ENCODE measurements around the gene AUH. TPM values are rescaled to one million over a fixed set of nuclear protein-coding genes. Genes with fewer than 3 reads are reported as not detected.
A peak's percentile ranks its signal among the peaks of the same experiment; 100 is the strongest.

The AUH gene
- total RNA-seq, 1 experiment from 2014 or later, result 16.6 TPM

GRCh38 chr9:91247278-91247677, 114.4 kb downstream of the AUH start:
- no peak for DNase-seq (ENCODE audit: low read depth)

- DNase-seq (ENCODE audit: low read depth), result no peak
Measured at GRCh38 chr9:91246846-91247245, 114.9 kb downstream of the AUH start.

- peak; percentile 43 for DNase-seq (ENCODE audit: low read depth)
Measured at GRCh38 chr9:91245431-91246313, 116.0 kb downstream of the AUH start.

- no peak for DNase-seq (ENCODE audit: low read depth)
Measured at GRCh38 chr9:91243029-91243428, 118.7 kb downstream of the AUH start.

GRCh38 chr9:91241909-91242308, 119.8 kb downstream of the AUH start:
- no peak for DNase-seq (ENCODE audit: low read depth)

- no peak for DNase-seq (ENCODE audit: low read depth)
Measured at GRCh38 chr9:91240596-91241165, 121.0 kb downstream of the AUH start.

GRCh38 chr9:91239367-91240111, 122.2 kb downstream of the AUH start:
- no peak for DNase-seq (ENCODE audit: low read depth)

GRCh38 chr9:91234523-91234922, 127.2 kb downstream of the AUH start:
- DNase-seq (ENCODE audit: low read depth), result no peak

GRCh38 chr9:91231619-91232018, 130.1 kb downstream of the AUH start:
- no peak for DNase-seq (ENCODE audit: low read depth)

- DNase-seq (ENCODE audit: low read depth), result no peak
Measured at GRCh38 chr9:91223000-91223399, 138.7 kb downstream of the AUH start.

- DNase-seq (ENCODE audit: low read depth), result no peak
Measured at GRCh38 chr9:91222457-91222856, 139.3 kb downstream of the AUH start.

GRCh38 chr9:91221332-91221731, 140.4 kb downstream of the AUH start:
- DNase-seq (ENCODE audit: low read depth), result peak; percentile 51

- no peak for DNase-seq (ENCODE audit: low read depth)
Measured at GRCh38 chr9:91220491-91221135, 141.1 kb downstream of the AUH start.

- no peak for DNase-seq (ENCODE audit: low read depth)
Measured at GRCh38 chr9:91220021-91220420, 141.7 kb downstream of the AUH start.

GRCh38 chr9:91219557-91219956, 142.2 kb downstream of the AUH start:
- no peak for DNase-seq (ENCODE audit: low read depth)

- DNase-seq (ENCODE audit: low read depth), result no peak
Measured at GRCh38 chr9:91217388-91217787, 144.3 kb downstream of the AUH start.

GRCh38 chr9:91214867-91215266, 146.9 kb downstream of the AUH start:
- peak; percentile 28 for DNase-seq (ENCODE audit: low read depth)

- DNase-seq (ENCODE audit: low read depth), result peak; percentile 57
Measured at GRCh38 chr9:91214086-91214485, 147.6 kb downstream of the AUH start.

- no peak for DNase-seq (ENCODE audit: low read depth)
Measured at GRCh38 chr9:91212596-91213243, 149.0 kb downstream of the AUH start.

GRCh38 chr9:91211919-91212318, 149.8 kb downstream of the AUH start:
- DNase-seq (ENCODE audit: low read depth), result no peak

- no peak for DNase-seq (ENCODE audit: low read depth)
Measured at GRCh38 chr9:91211414-91211813, 150.3 kb downstream of the AUH start.

GRCh38 chr9:91210318-91210717, 151.4 kb downstream of the AUH start:
- DNase-seq (ENCODE audit: low read depth), result no peak
